ENCODE data around the gene TXNRD3.
"Not testable (repeated sequence)": the region's sequence is repeated elsewhere in the genome, so short reads cannot be mapped to it uniquely, and the experiment has no call there.

DNA sequence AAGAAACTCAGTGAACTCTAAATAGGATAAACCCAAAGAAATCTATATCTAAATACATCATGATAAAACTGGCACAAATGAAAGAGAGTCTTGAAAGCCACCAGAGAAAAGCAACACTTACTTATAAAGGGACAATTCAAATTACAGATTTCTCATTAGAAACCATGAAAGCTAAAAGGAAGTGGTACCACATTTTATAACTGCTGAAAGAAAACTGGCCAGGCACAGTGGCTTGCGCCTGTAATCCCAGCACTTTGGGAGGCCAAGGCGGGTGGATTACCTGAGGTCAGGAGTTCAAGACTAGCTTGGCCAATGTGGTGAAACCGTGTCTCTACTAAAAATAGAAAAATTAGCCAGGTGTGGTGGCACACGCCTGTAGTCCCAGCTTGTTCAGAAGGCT, 59.4 kb downstream of the TXNRD3 start:
- TF ChIP-seq CTCF, POLR2A (IDR thresholded peaks at IDR 0.05): not testable (repeated sequence)

Data from right lobe of liver (tissue), 4 donors.